DOHH2 (cell line): ENCODE data around the gene NEUROD6.

ENCODE experiments used
- CTCF ChIP-seq: fragments of 200-600 bp; sonication (generic); IDR thresholded peaks from one replicate; pipeline ENCODE4 v1.5.1; 2014; ENCODE audit warnings: antibody characterized with exemption, mild to moderate bottlenecking, low read depth, low read length; ENCODE audit not compliant: poor library complexity, severe bottlenecking
- EZH2phosphoT487 ChIP-seq: fragments of 200-600 bp; sonication (generic); IDR thresholded peaks from 2 replicates; pipeline ENCODE4 v1.6.1; 2017; ENCODE audit warnings: borderline replicate concordance, mild to moderate bottlenecking, antibody characterized with exemption, low read length, moderate library complexity, mixed read lengths

- no peak for TF ChIP-seq CTCF
- TF ChIP-seq EZH2phosphoT487: no peak
Measured at GRCh38 chr7:31323101-31323500, 17.4 kb downstream of the NEUROD6 start.
